ENCODE data around the gene COL9A3.

The COL9A3 gene

GRCh38 chr20:62859721-62860120 lies 42.9 kb downstream of the COL9A3 start:
- no peak for DNase-seq

GRCh38 chr20:62860391-62860923 lies 43.6 kb downstream of the COL9A3 start:
- peak; percentile 53 for DNase-seq

- peak; percentile 74 for DNase-seq
Measured at GRCh38 chr20:62860924-62861691, 44.3 kb downstream of the COL9A3 start.

GRCh38 chr20:62861726-62862336 lies 45.0 kb downstream of the COL9A3 start, which contains the start of gene TCFL5:
Gene TCFL5, minus strand, starts transcription at chr20:62861822. Its CDS starts 152 bp downstream, at chr20:62861670.
- peak; percentile 67 for DNase-seq

- no peak for DNase-seq
Measured at GRCh38 chr20:62864207-62864606, 47.4 kb downstream of the COL9A3 start.

GRCh38 chr20:62872184-62872847 lies 55.5 kb downstream of the COL9A3 start:
- no peak for DNase-seq

GRCh38 chr20:62872862-62873261 lies 56.0 kb downstream of the COL9A3 start:
- DNase-seq = no peak

- DNase-seq = no peak
Measured at GRCh38 chr20:62873280-62873679, 56.4 kb downstream of the COL9A3 start.

- DNase-seq = peak; percentile 41
Measured at GRCh38 chr20:62873681-62874031, 56.8 kb downstream of the COL9A3 start.

GRCh38 chr20:62874964-62875344 lies 58.1 kb downstream of the COL9A3 start:
- no peak for DNase-seq

- DNase-seq = peak; percentile 59
Measured at GRCh38 chr20:62875419-62876361, 58.8 kb downstream of the COL9A3 start.

- no peak for DNase-seq
Measured at GRCh38 chr20:62876501-62876901, 59.7 kb downstream of the COL9A3 start.

- peak; percentile 56 for DNase-seq
Measured at GRCh38 chr20:62876902-62877816, 60.3 kb downstream of the COL9A3 start.

GRCh38 chr20:62878244-62879038 lies 61.6 kb downstream of the COL9A3 start:
- DNase-seq = no peak

GRCh38 chr20:62879275-62880146 lies 62.7 kb downstream of the COL9A3 start:
- peak; percentile 65 for DNase-seq

GRCh38 chr20:62880147-62880934 lies 63.5 kb downstream of the COL9A3 start:
- no peak for DNase-seq

- no peak for DNase-seq
Measured at GRCh38 chr20:62880935-62881661, 64.2 kb downstream of the COL9A3 start.
